Heart left ventricle (tissue), 13 donors: ENCODE results near the gene TRPC4.

Experiments
- CTCF ChIP-seq, 12 donors: fragments of 200-600 bp; sonication (generic) in 4 of 12; IDR thresholded peaks; one replicate each; pipeline versions ENCODE4 v1.5.0 to v1.8.0; 2018 to 2022; ENCODE audit warnings: antibody characterized with exemption in 12 of 12, mild to moderate bottlenecking in 5 of 12
- POLR2A ChIP-seq, 2 donors: fragments of 450-650 bp; IDR thresholded peaks; one replicate each; pipeline ENCODE4 v1.6.1; 2017; ENCODE audit warnings: antibody characterized with exemption in 2 of 2, mild to moderate bottlenecking in 2 of 2, moderate library complexity in 2 of 2
- donor health status: ischemic (EF 13 %, LVEDD 7.1; RV severe dilation, severe dysfunction).
- donor health status: DM: no; HTN: yes; CAD: no.
- donor health status: DM: no; HTN: no; CAD: no.
- donor health status: ischemic (EF 25% LVEDD 6.9; RV normal size, moderate dysfunction).
- donor health status: ischemic (EF 25% LVEDD 5.7; RV mildly dilated, moderate dysfunction).
- donor health status: ischemic (EF 35%, LVEDD 5.7; RV mildly dilated, moderate dysfunction).
- donor health status: nonischemic (EF 11% LVEDD 7.7; RV severe dilation, severe dysfunction).
- donor health status: DM: yes; HTN: yes; CAD: no.
- donor health status: PGD.
- donor health status: ischemic (EF 29% LVEDD 5.4; RV normal size, mild dysfunction).
- donor health status: nonischemic (EF 23%, LVEDD 6.1; RV moderate dilation, normal function).

DNA sequence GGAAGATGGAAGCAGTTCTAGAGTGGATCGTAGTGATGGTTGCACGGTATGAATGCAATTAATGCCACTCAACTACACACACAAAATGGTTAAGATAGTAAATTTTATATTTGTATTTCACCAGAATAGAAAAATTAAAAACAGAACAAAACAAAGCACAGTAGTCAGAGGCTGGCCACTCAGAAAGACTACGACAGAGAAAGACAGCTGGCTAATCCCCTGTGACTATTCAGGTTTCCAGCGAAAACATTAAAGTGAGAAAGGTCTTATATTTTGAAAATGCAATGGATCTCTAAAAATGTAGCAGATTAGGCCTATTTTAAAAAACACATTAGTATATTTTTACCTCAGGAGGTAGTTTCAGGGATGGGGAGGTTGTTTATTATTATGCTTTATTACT, 139.7 kb downstream of the TRPC4 start:
- TF ChIP-seq POLR2A (IDR thresholded peaks at IDR 0.05): no peak
- no peak for TF ChIP-seq CTCF (IDR thresholded peaks at IDR 0.05)
